K562 (cell line): Measurements from ENCODE around the gene ARL16. TPM values are rescaled to one million over a fixed set of nuclear protein-coding genes. Genes with fewer than 3 reads are reported as not detected.
"Not testable (repeated sequence)": the region's sequence is repeated elsewhere in the genome, so short reads cannot be mapped to it uniquely, and the experiment has no call there.

ENCODE experiments used
- ATAC-seq: fragments of 200-7000 bp; cut with Tn5 transposase; 3 replicates; pipeline ENCODE4 v1.9.1; 2020; ENCODE audit warnings: moderate library complexity
- BruUV-seq: library from RNA; stranded (reverse); fragments of 400-500 nt; replicated peaks from 2 replicates; lab custom pipeline; 2021; lab: Mats Ljungman, UMichigan
- CTCF ChIA-PET: fragments of 300-600 bp; formaldehyde crosslinking; extraction: SDS; loops from one replicate; lab custom pipeline; 2021; ENCODE audit warnings: low intra/inter-chr PET ratio; lab: Yijun Ruan, JAX
- POLR2A ChIA-PET: fragments of 300-600, 350-650 bp; sonication (Branson Sonifier 250); formaldehyde crosslinking; extraction: SDS; loops from one replicate; lab custom pipeline; 2021; ENCODE audit warnings: antibody characterized with exemption, inconsistent platforms; lab: Yijun Ruan, JAX
- DNase-seq, 4 experiments: peaks; one replicate each; pipeline versions ENCODE4 v3.0.0 to v3.0.0-alpha.2; 2011 to 2018; ENCODE audit warnings: low spot score in 3 of 4, mixed read lengths in 3 of 4; ENCODE audit errors: extremely low read depth in 1 of 4
- FAIRE-seq: peaks from 2 replicates; lab custom pipeline; 2011; peaks lifted over from hg19 to GRCh38; lab: Jason Lieb, UNC
- H2AFZ ChIP-seq: 2 replicates; pipeline ENCODE4 v1.6.0; 2011; ENCODE audit warnings: low read depth, low read length, control low read depth, inconsistent platforms
- H3K27ac ChIP-seq: fragments of 200-600 bp; 3 replicates; pipeline ENCODE4 v1.8.0; 2011; ENCODE audit warnings: low read depth, mild to moderate bottlenecking, control low read depth, inconsistent platforms, low read length, moderate library complexity, mixed read lengths; ENCODE audit errors: extremely low read depth
- H3K27me3 ChIP-seq, 2 experiments: fragments of 300-600 bp in 1 of 2; 2 replicates in 1 of 2; 3 replicates in 1 of 2; pipeline versions ENCODE4 v1.6.0 to v1.8.0; 2011; ENCODE audit warnings: inconsistent platforms in 2 of 2, low read length in 2 of 2, mild to moderate bottlenecking in 1 of 2, mixed read lengths in 1 of 2, moderate library complexity in 1 of 2; ENCODE audit not compliant: control insufficient read depth in 2 of 2, insufficient read depth in 2 of 2
- H3K36me3 ChIP-seq: fragments of 300-600 bp; 3 replicates; pipeline ENCODE4 v1.8.0; 2011; ENCODE audit warnings: mild to moderate bottlenecking, low read length, inconsistent platforms; ENCODE audit not compliant: control insufficient read depth, insufficient read depth
- H3K4me1 ChIP-seq, 2 experiments: fragments of 200-600 bp in 1 of 2; replicated peaks in 1 of 2; 2 replicates in 1 of 2; 3 replicates in 1 of 2; pipeline versions ENCODE4 v1.5.1 to v1.8.0; 2011; ENCODE audit warnings: inconsistent platforms in 2 of 2, low read length in 2 of 2, mild to moderate bottlenecking in 1 of 2, mixed read lengths in 1 of 2, moderate library complexity in 1 of 2; ENCODE audit not compliant: control insufficient read depth in 2 of 2, insufficient read depth in 2 of 2
- H3K4me2 ChIP-seq: 2 replicates; pipeline ENCODE4 v1.6.1; 2011; ENCODE audit warnings: low read length, control low read depth, inconsistent platforms, mixed read lengths; ENCODE audit not compliant: insufficient read depth
- H3K4me3 ChIP-seq: fragments of 200-600 bp; sonication (generic), shearing (Covaris generic); 2 replicates; pipeline ENCODE4 v1.5.1; 2016; ENCODE audit warnings: control low read depth, inconsistent platforms
- H3K79me2 ChIP-seq: fragments of 200-600 bp; 3 replicates; pipeline ENCODE4 v1.8.0; 2011; ENCODE audit warnings: low read length, inconsistent platforms; ENCODE audit not compliant: control insufficient read depth, insufficient read depth
- H3K9ac ChIP-seq, 2 experiments: 2 replicates each; pipeline versions ENCODE4 v1.6.0 to v1.6.1; 2011; ENCODE audit warnings: low read depth in 2 of 2, low read length in 2 of 2, control low read depth in 1 of 2, inconsistent platforms in 1 of 2, mild to moderate bottlenecking in 1 of 2, mixed read lengths in 1 of 2; ENCODE audit not compliant: insufficient read depth in 1 of 2
- H3K9me1 ChIP-seq: one replicate; pipeline ENCODE4 v1.6.0; 2011; ENCODE audit warnings: inconsistent platforms, mild to moderate bottlenecking, low read length, moderate library complexity; ENCODE audit not compliant: control insufficient read depth, insufficient read depth
- H3K9me3 ChIP-seq: replicated peaks from 2 replicates; pipeline ENCODE4 v1.5.1; 2011; ENCODE audit warnings: low read depth, low read length, inconsistent platforms; ENCODE audit not compliant: control insufficient read depth, insufficient read depth
- H4K20me1 ChIP-seq: replicated peaks from 2 replicates; pipeline ENCODE4 v1.6.1; 2011; ENCODE audit warnings: low read length, inconsistent platforms, mixed read lengths; ENCODE audit not compliant: control insufficient read depth, insufficient read depth
- CXXC5 ChIP-seq: fragments of 250-450 bp; sonication (Bioruptor Pico); IDR thresholded peaks from 2 replicates; pipeline ENCODE4 v1.8.0; 2022; ENCODE audit warnings: inconsistent platforms, mild to moderate bottlenecking, moderate library complexity
- FOXK2 ChIP-seq, 2 experiments: fragments of 450-650 bp; IDR thresholded peaks in 1 of 2; conservative IDR thresholded peaks in 1 of 2; 2 replicates each; pipeline ENCODE4 v1.6.1; 2016; ENCODE audit warnings: low read depth in 2 of 2, mild to moderate bottlenecking in 1 of 2
- SMC3 ChIP-seq: conservative IDR thresholded peaks from 2 replicates; pipeline ENCODE4 v1.6.1; 2011; ENCODE audit warnings: low read depth, low read length, improper control_type of control experiment; ENCODE audit not compliant: insufficient read depth
- WGBS: fragments of 100-300 bp; shearing (Covaris generic); methylation state at CpG from one replicate; pipeline ENCODE4 v1.1.6; 2016; ENCODE audit warnings: low coverage, mixed read lengths; ENCODE audit not compliant: insufficient coverage; ENCODE audit errors: missing lambda C conversion rate; 5-methylcytosine and 5-hydroxymethylcytosine counted together
- in situ Hi-C: fragments of 300-500 bp; cut with MboI; formaldehyde crosslinking; loops from 4 replicates; pipeline ENCODE4 v1.15.0; 2018; ENCODE audit warnings: inconsistent platforms, mixed read lengths
- intact Hi-C: fragments of 100-400 bp; cut with micrococcal nuclease; formaldehyde crosslinking; loops from 2 replicates; pipeline ENCODE4 v1.14.2; 2022
- polyA plus RNA-seq, 8 experiments: library from polyadenylated mRNA; depleted of rRNA in 4 of 8; stranded (reverse) in 5 of 8; unstranded in 3 of 8; fragments of >200 nt; fragmentation: Nextera tagmentation in 2 of 8; fragmentation: Illumina TruSeq in 1 of 8; extraction: Ambion mirVana in 2 of 8; extraction: Trizol in 1 of 8; gene quantifications; 2 replicates each; pipeline versions ENCODE4 v1.2.1 to v1.2.3, GENCODE V29; 2011 to 2014; ENCODE audit warnings: inconsistent platforms in 1 of 8, missing spikeins in 1 of 8
- total RNA-seq, 7 experiments: library from RNA; depleted of rRNA in 6 of 7; stranded (reverse); fragments of >200 nt in 6 of 7; fragmentation: Illumina TruSeq in 2 of 7; extraction: Trizol in 2 of 7; gene quantifications; 2 replicates each; pipeline versions ENCODE4 v1.2.1 to v1.2.3, GENCODE V29; 2011 to 2021; ENCODE audit warnings: low replicate concordance in 1 of 7
- TF ChIP-seq, protein P1 (sequence below), 2 experiments: fragments of 450-650 bp; formaldehyde crosslinking in 1 of 2; IDR thresholded peaks; 2 replicates each; pipeline versions ENCODE4 v1.4.0 to v1.6.1; 2014 to 2020; ENCODE audit warnings: mild to moderate bottlenecking in 2 of 2, borderline replicate concordance in 1 of 2, low read depth in 1 of 2
- TF ChIP-seq, protein P2 (sequence below): sonication (generic); formaldehyde crosslinking; IDR thresholded peaks from 2 replicates; pipeline ENCODE4 v1.8.1; 2023; ENCODE audit warnings: mild to moderate bottlenecking, missing genetic modification reagents
- TF ChIP-seq, protein P3 (sequence below), 3 experiments: IDR thresholded peaks in 2 of 3; conservative IDR thresholded peaks in 1 of 3; 2 replicates each; pipeline ENCODE4 v1.5.1; 2011 to 2012; ENCODE audit warnings: low read length in 3 of 3, mild to moderate bottlenecking in 3 of 3, control low read depth in 2 of 3, improper control_type of control experiment in 1 of 3, inconsistent platforms in 1 of 3, low read depth in 1 of 3, mixed read lengths in 1 of 3, moderate library complexity in 1 of 3; ENCODE audit not compliant: insufficient read depth in 2 of 3

Gene ARL16
- total and polyA plus RNA-seq, 9 of the 15 experiments (the other 6 are each of a cell fraction or from before 2014, with no cell fraction given): 5.4 to 32.4 (median 22.6) TPM

DNA sequence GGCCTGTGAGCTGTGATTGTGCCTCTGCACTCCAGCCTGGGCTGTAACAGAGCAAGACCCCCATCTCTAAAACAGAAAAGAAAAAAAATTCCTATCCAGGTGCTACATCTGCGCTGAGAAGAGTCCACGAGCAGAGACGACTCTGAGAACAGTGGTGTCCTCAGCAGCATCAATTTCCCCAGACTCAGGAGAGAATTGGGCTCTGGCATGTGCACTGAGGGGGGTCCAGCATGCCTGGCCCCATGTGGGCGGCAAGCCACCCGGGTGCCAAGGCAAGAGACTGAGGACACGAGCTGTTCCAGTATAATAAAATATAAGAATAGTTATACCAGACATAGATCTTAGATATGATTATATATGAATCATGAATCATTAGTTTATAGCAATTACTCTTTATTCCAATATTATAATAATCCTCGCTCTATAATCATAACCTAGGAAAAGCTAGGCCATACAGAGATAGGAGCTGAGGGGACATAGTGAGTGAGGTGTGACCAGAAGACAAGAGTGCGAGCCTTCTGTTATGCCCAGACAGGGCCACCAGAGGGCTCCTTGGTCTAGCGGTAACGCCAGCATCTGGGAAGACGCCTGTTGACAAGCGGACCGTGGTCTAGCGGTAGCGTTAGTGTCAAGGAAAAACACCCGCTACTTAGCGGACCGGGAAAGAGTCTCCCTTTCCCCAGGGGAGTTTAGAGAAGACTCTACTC is 7.9 kb downstream of the ARL16 start:
- H3K4me2 ChIP-seq, in situ Hi-C loops, H3K9me3 ChIP-seq, H2AFZ ChIP-seq, H3K79me2 ChIP-seq, H3K27me3 ChIP-seq, intact Hi-C loops, H3K9ac ChIP-seq, H4K20me1 ChIP-seq, H3K27ac ChIP-seq, CTCF ChIA-PET, H3K9me1 ChIP-seq, BruUV-seq, H3K4me3 ChIP-seq: not testable (repeated sequence)
- peak; percentile 46 for ATAC-seq
- WGBS: 30% methylated on average over 17 of the region's 18 CpGs
- peak; percentile 98 for FAIRE-seq
- peak in 1 of 4 experiments; percentile 50 for DNase-seq
- peaks cover 0 to 29% of the 10 kb centered on the region in 2 experiments; a peak in 2 of 5 replicates for H3K4me1 ChIP-seq
- peaks cover 45% of the 10 kb centered on the region; the same call in 2 of the 3 replicates for H3K36me3 ChIP-seq
- POLR2A ChIA-PET: interaction anchor here (1.0 to 2.5 kb wide), 7 partner anchors 8 to 119 kb away, joined by 3 to 9 read pairs (median 5); partner anchors contain the start of genes ARL16, CCDC137, HGS and OXLD1
- TF ChIP-seq CXXC5 (CRISPR knock-in tag): peak; percentile 46; the same call in 1 of the 2 replicates
- TF ChIP-seq, protein P1, sequence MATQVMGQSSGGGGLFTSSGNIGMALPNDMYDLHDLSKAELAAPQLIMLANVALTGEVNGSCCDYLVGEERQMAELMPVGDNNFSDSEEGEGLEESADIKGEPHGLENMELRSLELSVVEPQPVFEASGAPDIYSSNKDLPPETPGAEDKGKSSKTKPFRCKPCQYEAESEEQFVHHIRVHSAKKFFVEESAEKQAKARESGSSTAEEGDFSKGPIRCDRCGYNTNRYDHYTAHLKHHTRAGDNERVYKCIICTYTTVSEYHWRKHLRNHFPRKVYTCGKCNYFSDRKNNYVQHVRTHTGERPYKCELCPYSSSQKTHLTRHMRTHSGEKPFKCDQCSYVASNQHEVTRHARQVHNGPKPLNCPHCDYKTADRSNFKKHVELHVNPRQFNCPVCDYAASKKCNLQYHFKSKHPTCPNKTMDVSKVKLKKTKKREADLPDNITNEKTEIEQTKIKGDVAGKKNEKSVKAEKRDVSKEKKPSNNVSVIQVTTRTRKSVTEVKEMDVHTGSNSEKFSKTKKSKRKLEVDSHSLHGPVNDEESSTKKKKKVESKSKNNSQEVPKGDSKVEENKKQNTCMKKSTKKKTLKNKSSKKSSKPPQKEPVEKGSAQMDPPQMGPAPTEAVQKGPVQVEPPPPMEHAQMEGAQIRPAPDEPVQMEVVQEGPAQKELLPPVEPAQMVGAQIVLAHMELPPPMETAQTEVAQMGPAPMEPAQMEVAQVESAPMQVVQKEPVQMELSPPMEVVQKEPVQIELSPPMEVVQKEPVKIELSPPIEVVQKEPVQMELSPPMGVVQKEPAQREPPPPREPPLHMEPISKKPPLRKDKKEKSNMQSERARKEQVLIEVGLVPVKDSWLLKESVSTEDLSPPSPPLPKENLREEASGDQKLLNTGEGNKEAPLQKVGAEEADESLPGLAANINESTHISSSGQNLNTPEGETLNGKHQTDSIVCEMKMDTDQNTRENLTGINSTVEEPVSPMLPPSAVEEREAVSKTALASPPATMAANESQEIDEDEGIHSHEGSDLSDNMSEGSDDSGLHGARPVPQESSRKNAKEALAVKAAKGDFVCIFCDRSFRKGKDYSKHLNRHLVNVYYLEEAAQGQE (IDR thresholded peaks at IDR 0.05; ENCODE audit: borderline replicate concordance): peak; percentile 42; the same call in 1 of the 2 replicates
- TF ChIP-seq, protein P1 (CRISPR knock-in tag; IDR thresholded peaks at IDR 0.05; ENCODE audit: low read depth): not testable (repeated sequence)
- peak; percentile 64 to 72; a peak in 3 of 4 replicates for TF ChIP-seq FOXK2 (conservative IDR thresholded peaks at IDR 0.05 in 1 of 2, IDR thresholded peaks at IDR 0.05 in 1 of 2; ENCODE audit: low read depth in 2 of 2)
- peak; percentile 34 for TF ChIP-seq SMC3
- TF ChIP-seq, protein P2, sequence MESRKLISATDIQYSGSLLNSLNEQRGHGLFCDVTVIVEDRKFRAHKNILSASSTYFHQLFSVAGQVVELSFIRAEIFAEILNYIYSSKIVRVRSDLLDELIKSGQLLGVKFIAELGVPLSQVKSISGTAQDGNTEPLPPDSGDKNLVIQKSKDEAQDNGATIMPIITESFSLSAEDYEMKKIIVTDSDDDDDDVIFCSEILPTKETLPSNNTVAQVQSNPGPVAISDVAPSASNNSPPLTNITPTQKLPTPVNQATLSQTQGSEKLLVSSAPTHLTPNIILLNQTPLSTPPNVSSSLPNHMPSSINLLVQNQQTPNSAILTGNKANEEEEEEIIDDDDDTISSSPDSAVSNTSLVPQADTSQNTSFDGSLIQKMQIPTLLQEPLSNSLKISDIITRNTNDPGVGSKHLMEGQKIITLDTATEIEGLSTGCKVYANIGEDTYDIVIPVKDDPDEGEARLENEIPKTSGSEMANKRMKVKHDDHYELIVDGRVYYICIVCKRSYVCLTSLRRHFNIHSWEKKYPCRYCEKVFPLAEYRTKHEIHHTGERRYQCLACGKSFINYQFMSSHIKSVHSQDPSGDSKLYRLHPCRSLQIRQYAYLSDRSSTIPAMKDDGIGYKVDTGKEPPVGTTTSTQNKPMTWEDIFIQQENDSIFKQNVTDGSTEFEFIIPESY (CRISPR knock-in tag): peak; percentile 73
- TF ChIP-seq, protein P3, sequence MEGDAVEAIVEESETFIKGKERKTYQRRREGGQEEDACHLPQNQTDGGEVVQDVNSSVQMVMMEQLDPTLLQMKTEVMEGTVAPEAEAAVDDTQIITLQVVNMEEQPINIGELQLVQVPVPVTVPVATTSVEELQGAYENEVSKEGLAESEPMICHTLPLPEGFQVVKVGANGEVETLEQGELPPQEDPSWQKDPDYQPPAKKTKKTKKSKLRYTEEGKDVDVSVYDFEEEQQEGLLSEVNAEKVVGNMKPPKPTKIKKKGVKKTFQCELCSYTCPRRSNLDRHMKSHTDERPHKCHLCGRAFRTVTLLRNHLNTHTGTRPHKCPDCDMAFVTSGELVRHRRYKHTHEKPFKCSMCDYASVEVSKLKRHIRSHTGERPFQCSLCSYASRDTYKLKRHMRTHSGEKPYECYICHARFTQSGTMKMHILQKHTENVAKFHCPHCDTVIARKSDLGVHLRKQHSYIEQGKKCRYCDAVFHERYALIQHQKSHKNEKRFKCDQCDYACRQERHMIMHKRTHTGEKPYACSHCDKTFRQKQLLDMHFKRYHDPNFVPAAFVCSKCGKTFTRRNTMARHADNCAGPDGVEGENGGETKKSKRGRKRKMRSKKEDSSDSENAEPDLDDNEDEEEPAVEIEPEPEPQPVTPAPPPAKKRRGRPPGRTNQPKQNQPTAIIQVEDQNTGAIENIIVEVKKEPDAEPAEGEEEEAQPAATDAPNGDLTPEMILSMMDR (IDR thresholded peaks at IDR 0.05 in 2 of 3, conservative IDR thresholded peaks at IDR 0.05 in 1 of 3; ENCODE audit: insufficient read depth in 2 of 3, low read depth in 1 of 3, low read length in 3 of 3): peak; percentile 44 to 56 (median 50)
